CD4-positive, alpha-beta T cell (primary cell): ENCODE data around the gene NTM. TPM values are rescaled to one million over a fixed set of nuclear protein-coding genes. Genes with fewer than 3 reads are reported as not detected.

Experiments
- ATAC-seq: fragments of 200-7000 bp; cut with Tn5 transposase; one replicate; pipeline ENCODE4 v1.10.0; 2022; ENCODE audit warnings: mild to moderate bottlenecking; ENCODE audit not compliant: poor library complexity
- CTCF ChIA-PET: fragments of 350-600 bp; sonication (Branson Sonifier 250); formaldehyde crosslinking; loops from one replicate; lab custom pipeline; 2021; ENCODE audit warnings: antibody characterized with exemption, inconsistent platforms; lab: Charles Lee
- POLR2A ChIA-PET: fragments of 350-600 bp; sonication (Branson Sonifier 250); formaldehyde crosslinking; loops from one replicate; lab custom pipeline; 2021; ENCODE audit warnings: antibody characterized with exemption, inconsistent platforms; lab: Charles Lee
- DNase-seq, 14 experiments: peaks; one replicate each; pipeline ENCODE4 v3.0.0-alpha.2; 2013 to 2020; ENCODE audit warnings: mixed read lengths in 2 of 14
- H3K27ac ChIP-seq, 2 donors: one replicate each; pipeline versions ENCODE4 v1.5.1 to v1.7.0; 2013; ENCODE audit warnings: low read length in 2 of 2, low read depth in 1 of 2, mild to moderate bottlenecking in 1 of 2
- H3K27me3 ChIP-seq, 2 experiments: 1 replicate in 1 of 2; 2 replicates in 1 of 2; pipeline versions ENCODE4 v1.6.1 to v1.7.0; 2013; ENCODE audit warnings: low read length in 2 of 2, control low read depth in 1 of 2, mild to moderate bottlenecking in 1 of 2, moderate library complexity in 1 of 2; ENCODE audit not compliant: insufficient read depth in 2 of 2, control insufficient read depth in 1 of 2
- H3K36me3 ChIP-seq: one replicate; pipeline ENCODE4 v1.6.1; 2013; ENCODE audit warnings: low read length, control low read depth; ENCODE audit not compliant: insufficient read depth
- H3K4me1 ChIP-seq: one replicate; pipeline ENCODE4 v1.6.1; 2013; ENCODE audit warnings: low read length, control low read depth; ENCODE audit not compliant: insufficient read depth
- H3K4me3 ChIP-seq: one replicate; pipeline ENCODE4 v1.5.1; 2013; ENCODE audit warnings: mild to moderate bottlenecking, low read length, moderate library complexity
- H3K9me3 ChIP-seq, 2 experiments: 1 replicate in 1 of 2; 2 replicates in 1 of 2; pipeline versions ENCODE4 v1.6.1 to v1.7.0; 2013; ENCODE audit warnings: low read length in 2 of 2, mild to moderate bottlenecking in 2 of 2, control low read depth in 1 of 2, moderate library complexity in 1 of 2; ENCODE audit not compliant: control insufficient read depth in 1 of 2, insufficient read depth in 1 of 2
- H3K27ac Mint-ChIP-seq: one replicate; pipeline ENCODE4 v1.8.0; 2020; ENCODE audit warnings: mixed read lengths
- H3K27me3 Mint-ChIP-seq: one replicate; pipeline ENCODE4 v1.8.0; 2021; ENCODE audit warnings: mixed read lengths
- H3K36me3 Mint-ChIP-seq: one replicate; pipeline ENCODE4 v1.8.0; 2021; ENCODE audit warnings: low read depth, mixed read lengths
- H3K4me1 Mint-ChIP-seq: one replicate; pipeline ENCODE4 v1.8.0; 2021; ENCODE audit warnings: low read depth, mixed read lengths
- H3K4me3 Mint-ChIP-seq: one replicate; pipeline ENCODE4 v1.8.0; 2020; ENCODE audit warnings: mild to moderate bottlenecking, mixed read lengths
- H3K9me3 Mint-ChIP-seq: one replicate; pipeline ENCODE4 v1.8.0; 2020; ENCODE audit warnings: mixed read lengths
- CTCF ChIP-seq: fragments of 200-600 bp; IDR thresholded peaks from one replicate; pipeline ENCODE4 v1.8.0; 2022; ENCODE audit warnings: antibody characterized with exemption, mild to moderate bottlenecking
- intact Hi-C, 2 experiments: fragments of 100-400 bp; cut with DNase I in 1 of 2; cut with micrococcal nuclease in 1 of 2; formaldehyde crosslinking; loops; one replicate each; pipeline versions ENCODE4 v1.15.1 to v1.9.0; 2023 to 2025; cut with DNase I, micrococcal nuclease
- total RNA-seq, 174 experiments: library from RNA in 2 of 174; stranded (reverse) in 2 of 174; gene quantifications; one replicate each; pipeline ENCODE4 v1.2.3 and lab custom pipeline; 2021 to 2026

The NTM gene
- total RNA-seq, 2 experiments from 2014 or later: not detected

- Mint-ChIP-seq H3K27ac (no peak overlapping the region), H3K36me3 (no peaks in the 10 kb centered on the region), H3K4me3 (no peak overlapping the region), H3K27me3 (no peaks in the 10 kb centered on the region), H3K9me3 (peaks cover 2% of the 10 kb centered on the region), H3K4me1 (no peaks in the 10 kb centered on the region)
- no peak overlapping the region for H3K4me3 ChIP-seq
- no peaks in the 10 kb centered on the region for H3K4me1 ChIP-seq
- no peak for DNase-seq
- H3K9me3 ChIP-seq: no peaks in the 10 kb centered on the region
- ATAC-seq: no peak
- H3K27me3 ChIP-seq: no peaks in the 10 kb centered on the region
- no peak overlapping the region for H3K27ac ChIP-seq
- no peak for TF ChIP-seq CTCF
- no peaks in the 10 kb centered on the region for H3K36me3 ChIP-seq
- POLR2A ChIA-PET: no interaction called here
- intact Hi-C loops: no loop called here
- CTCF ChIA-PET: no interaction called here
These were observed 804.2 kb downstream of the NTM start for GRCh38 chr11:132174362-132175255.

GRCh38 chr11:132177106-132177505, 806.7 kb downstream of the NTM start:
- DNase-seq: no peak
- Mint-ChIP-seq H3K4me1 (no peaks in the 10 kb centered on the region), H3K27me3 (no peaks in the 10 kb centered on the region), H3K9me3 (peaks cover 7% of the 10 kb centered on the region), H3K27ac (no peak overlapping the region), H3K4me3 (no peak overlapping the region), H3K36me3 (no peaks in the 10 kb centered on the region)
- ChIA-PET POLR2A (no interaction called here), CTCF (no interaction called here)
- no peak for ATAC-seq
- intact Hi-C loops: no loop called here
- H3K9me3 ChIP-seq: no peaks in the 10 kb centered on the region
- H3K4me3 ChIP-seq: no peak overlapping the region
- H3K36me3 ChIP-seq: no peaks in the 10 kb centered on the region
- no peak for TF ChIP-seq CTCF
- no peak overlapping the region for H3K27ac ChIP-seq
- H3K4me1 ChIP-seq: no peaks in the 10 kb centered on the region
- H3K27me3 ChIP-seq: no peaks in the 10 kb centered on the region

GRCh38 chr11:132184079-132184478, 813.7 kb downstream of the NTM start:
- intact Hi-C loops: no loop called here
- no peaks in the 10 kb centered on the region for H3K27me3 ChIP-seq
- H3K36me3 ChIP-seq: no peaks in the 10 kb centered on the region
- H3K4me3 ChIP-seq: no peak overlapping the region
- H3K4me1 ChIP-seq: no peaks in the 10 kb centered on the region
- POLR2A ChIA-PET: no interaction called here
- H3K9me3 Mint-ChIP-seq: peaks cover 5% of the 10 kb centered on the region
- ATAC-seq (no peak), DNase-seq (no peak)
- no peak overlapping the region for H3K27ac Mint-ChIP-seq
- no peak for TF ChIP-seq CTCF
- no peak overlapping the region for H3K4me3 Mint-ChIP-seq
- no peaks in the 10 kb centered on the region for H3K4me1 Mint-ChIP-seq
- CTCF ChIA-PET: no interaction called here
- H3K9me3 ChIP-seq: no peaks in the 10 kb centered on the region
- H3K36me3 Mint-ChIP-seq: no peaks in the 10 kb centered on the region
- H3K27me3 Mint-ChIP-seq: no peaks in the 10 kb centered on the region
- H3K27ac ChIP-seq: no peak overlapping the region
